ENCODE data around the gene CDK19. TPM values are rescaled to one million over a fixed set of nuclear protein-coding genes. Genes with fewer than 3 reads are reported as not detected.

Gene CDK19
- polyA plus RNA-seq, 1 donor (not counting 4 experiments of a cell fraction or from before 2014, with no cell fraction given), result 6.4 TPM

- Histone ChIP-seq H2AFZ (ENCODE audit: control insufficient read depth, low read length) (no peak overlapping the region), H3K4me2 (ENCODE audit: control insufficient read depth, extremely low read depth, insufficient read depth, low read depth, low read length) (no peak overlapping the region), H4K20me1 (ENCODE audit: control insufficient read depth, extremely low read depth, insufficient read depth, low read length) (no peaks in the 10 kb centered on the region), H3K9me1 (ENCODE audit: control insufficient read depth, extremely low read depth, insufficient read depth, low read length) (no peaks in the 10 kb centered on the region), H3K4me3 (ENCODE audit: control insufficient read depth in 2 of 3, extremely low read depth in 1 of 3, insufficient read depth in 2 of 3, low read depth in 1 of 3, low read length in 3 of 3) (no peak overlapping the region), H3K36me3 (ENCODE audit: control insufficient read depth in 2 of 2, extremely low read depth in 1 of 2, insufficient read depth in 2 of 2, low read length in 2 of 2) (no peaks in the 10 kb centered on the region), H3K9me3 (ENCODE audit: control insufficient read depth, low read depth, low read length) (no peaks in the 10 kb centered on the region), H3K4me1 (ENCODE audit: control insufficient read depth, extremely low read depth, insufficient read depth, low read length) (no peaks in the 10 kb centered on the region), H3K9ac (ENCODE audit: control insufficient read depth, extremely low read depth, insufficient read depth, low read length) (no peak overlapping the region), H3K79me2 (ENCODE audit: control insufficient read depth, insufficient read depth, low read length) (no peaks in the 10 kb centered on the region), H3K27ac (ENCODE audit: control insufficient read depth, insufficient read depth, low read length) (no peak overlapping the region), H3K27me3 (ENCODE audit: control insufficient read depth, extremely low read depth, insufficient read depth, low read length) (no peaks in the 10 kb centered on the region)
- dilution Hi-C loops (cut with MboI; ENCODE audit: extremely low pct_ligation_motif_present, low sequenced_read_pairs), result no loop called here
- no peak for TF ChIP-seq EZH2 (IDR thresholded peaks at IDR 0.05; ENCODE audit: low read length)
- TF ChIP-seq, protein P1, sequence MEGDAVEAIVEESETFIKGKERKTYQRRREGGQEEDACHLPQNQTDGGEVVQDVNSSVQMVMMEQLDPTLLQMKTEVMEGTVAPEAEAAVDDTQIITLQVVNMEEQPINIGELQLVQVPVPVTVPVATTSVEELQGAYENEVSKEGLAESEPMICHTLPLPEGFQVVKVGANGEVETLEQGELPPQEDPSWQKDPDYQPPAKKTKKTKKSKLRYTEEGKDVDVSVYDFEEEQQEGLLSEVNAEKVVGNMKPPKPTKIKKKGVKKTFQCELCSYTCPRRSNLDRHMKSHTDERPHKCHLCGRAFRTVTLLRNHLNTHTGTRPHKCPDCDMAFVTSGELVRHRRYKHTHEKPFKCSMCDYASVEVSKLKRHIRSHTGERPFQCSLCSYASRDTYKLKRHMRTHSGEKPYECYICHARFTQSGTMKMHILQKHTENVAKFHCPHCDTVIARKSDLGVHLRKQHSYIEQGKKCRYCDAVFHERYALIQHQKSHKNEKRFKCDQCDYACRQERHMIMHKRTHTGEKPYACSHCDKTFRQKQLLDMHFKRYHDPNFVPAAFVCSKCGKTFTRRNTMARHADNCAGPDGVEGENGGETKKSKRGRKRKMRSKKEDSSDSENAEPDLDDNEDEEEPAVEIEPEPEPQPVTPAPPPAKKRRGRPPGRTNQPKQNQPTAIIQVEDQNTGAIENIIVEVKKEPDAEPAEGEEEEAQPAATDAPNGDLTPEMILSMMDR (optimal IDR thresholded peaks at IDR 0.05 in 1 of 3, IDR thresholded peaks at IDR 0.05 in 1 of 3, conservative IDR thresholded peaks at IDR 0.05 in 1 of 3; ENCODE audit: extremely low read depth in 1 of 3, insufficient read depth in 2 of 3, low read length in 3 of 3), result no peak
- no peak for DNase-seq (ENCODE audit: low read depth, low spot score)
- no peak for FAIRE-seq
Measured at GRCh38 chr6:110799189-110799588, 16.1 kb downstream of the CDK19 start.

GRCh38 chr6:110795271-110795670 lies 20.0 kb downstream of the CDK19 start:
- no peaks in the 10 kb centered on the region for H3K36me3 ChIP-seq (ENCODE audit: control insufficient read depth in 2 of 2, extremely low read depth in 1 of 2, insufficient read depth in 2 of 2, low read length in 2 of 2)
- H3K4me1 ChIP-seq (ENCODE audit: control insufficient read depth, extremely low read depth, insufficient read depth, low read length), result no peaks in the 10 kb centered on the region
- no peaks in the 10 kb centered on the region for H3K27me3 ChIP-seq (ENCODE audit: control insufficient read depth, extremely low read depth, insufficient read depth, low read length)
- FAIRE-seq (no peak), DNase-seq (ENCODE audit: low read depth, low spot score) (no peak)
- H3K27ac ChIP-seq (ENCODE audit: control insufficient read depth, insufficient read depth, low read length), result no peak overlapping the region
- TF ChIP-seq, protein P1 (optimal IDR thresholded peaks at IDR 0.05 in 1 of 3, IDR thresholded peaks at IDR 0.05 in 1 of 3, conservative IDR thresholded peaks at IDR 0.05 in 1 of 3; ENCODE audit: extremely low read depth in 1 of 3, insufficient read depth in 2 of 3, low read length in 3 of 3), result no peak
- TF ChIP-seq EZH2 (IDR thresholded peaks at IDR 0.05; ENCODE audit: low read length), result no peak
- H3K79me2 ChIP-seq (ENCODE audit: control insufficient read depth, insufficient read depth, low read length), result no peaks in the 10 kb centered on the region
- H3K9me1 ChIP-seq (ENCODE audit: control insufficient read depth, extremely low read depth, insufficient read depth, low read length), result no peaks in the 10 kb centered on the region
- H2AFZ ChIP-seq (ENCODE audit: control insufficient read depth, low read length), result no peak overlapping the region
- H3K4me3 ChIP-seq (ENCODE audit: control insufficient read depth in 2 of 3, extremely low read depth in 1 of 3, insufficient read depth in 2 of 3, low read depth in 1 of 3, low read length in 3 of 3), result no peak overlapping the region
- H3K9ac ChIP-seq (ENCODE audit: control insufficient read depth, extremely low read depth, insufficient read depth, low read length), result no peak overlapping the region
- H3K4me2 ChIP-seq (ENCODE audit: control insufficient read depth, extremely low read depth, insufficient read depth, low read depth, low read length), result no peak overlapping the region
- dilution Hi-C loops (cut with MboI; ENCODE audit: extremely low pct_ligation_motif_present, low sequenced_read_pairs), result no loop called here
- no peaks in the 10 kb centered on the region for H3K9me3 ChIP-seq (ENCODE audit: control insufficient read depth, low read depth, low read length)
- H4K20me1 ChIP-seq (ENCODE audit: control insufficient read depth, extremely low read depth, insufficient read depth, low read length), result no peaks in the 10 kb centered on the region
